Activated naive CD4-positive, alpha-beta T cell treated with anti-CD3 and anti-CD28 coated beads for 36 hours (primary cell): ENCODE data around the gene SGO2. TPM values are rescaled to one million over a fixed set of nuclear protein-coding genes. Genes with fewer than 3 reads are reported as not detected.
"Not testable (repeated sequence)": the region's sequence is repeated elsewhere in the genome, so short reads cannot be mapped to it uniquely, and the experiment has no call there.

Source experiments
- CTCF ChIA-PET: fragments of 350-600 bp; sonication (Branson Sonifier 250); formaldehyde crosslinking; loops from one replicate; lab custom pipeline; 2021; ENCODE audit warnings: antibody characterized with exemption; lab: Charles Lee
- DNase-seq: peaks from one replicate; pipeline ENCODE4 v3.0.0-alpha.2; 2020
- H3K27ac Mint-ChIP-seq: one replicate; pipeline ENCODE4 v1.8.0; 2021; ENCODE audit warnings: mild to moderate bottlenecking, mixed read lengths
- H3K27me3 Mint-ChIP-seq: one replicate; pipeline ENCODE4 v1.8.0; 2021; ENCODE audit warnings: low read depth, mixed read lengths
- H3K36me3 Mint-ChIP-seq: one replicate; pipeline ENCODE4 v1.8.0; 2021; ENCODE audit warnings: low read depth, mixed read lengths
- H3K4me1 Mint-ChIP-seq: one replicate; pipeline ENCODE4 v1.8.0; 2021; ENCODE audit warnings: low read depth, mixed read lengths
- H3K4me3 Mint-ChIP-seq: one replicate; pipeline ENCODE4 v1.8.0; 2021; ENCODE audit warnings: mild to moderate bottlenecking, moderate library complexity, mixed read lengths
- H3K9me3 Mint-ChIP-seq: one replicate; pipeline ENCODE4 v1.8.0; 2021; ENCODE audit warnings: mixed read lengths
- intact Hi-C: fragments of 100-400 bp; cut with micrococcal nuclease; formaldehyde crosslinking; loops from one replicate; pipeline ENCODE4 v1.15.1; 2023
- total RNA-seq, 2 experiments: library from RNA; stranded (reverse); gene quantifications; one replicate each; pipeline ENCODE4 v1.2.3, GENCODE V29; 2021

SGO2 gene
- total RNA-seq, 2 experiments from 2014 or later = 39.7 to 40.0 TPM

DNA sequence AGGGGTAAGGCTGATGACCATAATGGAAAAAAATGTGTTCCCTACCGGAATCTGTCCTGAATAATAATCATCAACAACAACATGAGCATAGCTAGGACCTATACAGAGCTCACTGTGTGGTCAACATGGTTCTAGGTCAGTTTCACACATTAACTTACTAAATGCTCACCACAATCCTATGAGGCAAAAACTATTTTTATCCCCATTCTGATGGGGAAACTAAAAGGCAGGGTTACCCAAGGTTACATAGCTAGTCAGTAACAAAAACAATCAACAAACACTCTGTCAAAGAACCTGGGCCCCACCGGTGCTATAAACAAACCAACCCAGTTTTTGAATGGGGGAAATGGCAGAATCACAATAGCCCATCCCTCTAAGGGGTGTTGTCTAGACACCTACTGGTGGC, 100.0 kb downstream of the SGO2 start:
- peaks cover 12% of the 10 kb centered on the region for H3K27me3 Mint-ChIP-seq
- no peak for DNase-seq
- no peaks in the 10 kb centered on the region for H3K4me1 Mint-ChIP-seq
- H3K9me3 Mint-ChIP-seq = no peaks in the 10 kb centered on the region
- no peak overlapping the region for H3K4me3 Mint-ChIP-seq
- H3K27ac Mint-ChIP-seq = no peak overlapping the region
- intact Hi-C loops = no loop called here
- CTCF ChIA-PET = interaction anchor here (1.0 kb wide), 1 partner anchor 84 kb away, joined by 4 read pairs; no protein-coding TSS in a partner anchor
- H3K36me3 Mint-ChIP-seq = no peaks in the 10 kb centered on the region

- peaks cover 15% of the 10 kb centered on the region for H3K27me3 Mint-ChIP-seq
- CTCF ChIA-PET = interaction anchor here (0.7 to 1.0 kb wide), 2 partner anchors 14 to 45 kb away, joined by 4 read pairs; no protein-coding TSS in a partner anchor
- no peak for DNase-seq
- no peaks in the 10 kb centered on the region for H3K4me1 Mint-ChIP-seq
- no peak overlapping the region for H3K27ac Mint-ChIP-seq
- H3K9me3 Mint-ChIP-seq = no peaks in the 10 kb centered on the region
- H3K4me3 Mint-ChIP-seq = no peak overlapping the region
- intact Hi-C loops = no loop called here
- H3K36me3 Mint-ChIP-seq = no peaks in the 10 kb centered on the region
These were observed 101.2 kb downstream of the SGO2 start for GRCh38 chr2:200627110-200627770.

GRCh38 chr2:200628461-200628860, 102.5 kb downstream of the SGO2 start:
- CTCF ChIA-PET, H3K9me3 Mint-ChIP-seq, H3K27ac Mint-ChIP-seq, DNase-seq, intact Hi-C loops, H3K4me3 Mint-ChIP-seq, H3K36me3 Mint-ChIP-seq, H3K4me1 Mint-ChIP-seq: not testable (repeated sequence)
- peaks cover 15% of the 10 kb centered on the region for H3K27me3 Mint-ChIP-seq

DNA sequence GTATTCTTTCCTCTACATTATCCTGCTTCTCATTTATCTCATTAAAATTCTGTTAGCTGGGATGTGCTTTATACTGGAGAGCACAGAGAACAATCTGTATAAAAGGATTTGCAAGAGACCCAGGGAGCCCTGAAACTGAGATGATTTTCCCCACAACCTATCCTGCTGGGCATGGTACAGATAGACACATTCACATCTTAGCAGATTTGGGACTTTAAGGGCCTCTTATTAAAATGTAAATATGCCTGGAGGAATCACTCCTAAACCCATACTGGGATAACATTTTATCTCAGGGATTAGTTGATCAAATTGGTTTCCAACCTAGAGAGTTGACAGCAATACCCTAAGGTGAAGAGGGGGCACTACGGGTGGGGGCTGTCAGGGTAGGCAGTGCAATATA, 105.3 kb downstream of the SGO2 start:
- CTCF ChIA-PET = no interaction called here
- Mint-ChIP-seq H3K4me3 (no peak overlapping the region), H3K27ac (no peak overlapping the region), H3K27me3 (peaks cover 20% of the 10 kb centered on the region), H3K9me3 (peaks cover 5% of the 10 kb centered on the region), H3K36me3 (no peaks in the 10 kb centered on the region), H3K4me1 (no peaks in the 10 kb centered on the region)
- DNase-seq = no peak
- intact Hi-C loops = no loop called here

Other genes starting within 250 kb of the SGO2 start
- 10 to 100 TPM in 1 of 2 experiments, 1 to 10 TPM in 1; 8.9 to 10.9 TPM for gene SPATS2L, start 219.5 kb upstream of the SGO2 start, total RNA-seq
- 10 to 100 TPM in 1 of 2 experiments, 1 to 10 TPM in 1; 8.7 to 10.0 TPM for gene KCTD18, start 16.1 kb upstream of the SGO2 start, total RNA-seq
- under 1 TPM; 0.45 to 0.79 TPM for gene AOX1, start 59.8 kb downstream of the SGO2 start, total RNA-seq